Inflammatory macrophage treated with lipopolysaccharide for 4 hours (primary cell): ENCODE data around the gene IL1RAPL2.

Experiments used
- DNase-seq: peaks from one replicate; pipeline ENCODE4 v3.0.0-alpha.2; 2020

Gene IL1RAPL2

GRCh38 chrX:105277132-105277531 lies 711.1 kb downstream of the IL1RAPL2 start:
- DNase-seq, result no peak

DNA sequence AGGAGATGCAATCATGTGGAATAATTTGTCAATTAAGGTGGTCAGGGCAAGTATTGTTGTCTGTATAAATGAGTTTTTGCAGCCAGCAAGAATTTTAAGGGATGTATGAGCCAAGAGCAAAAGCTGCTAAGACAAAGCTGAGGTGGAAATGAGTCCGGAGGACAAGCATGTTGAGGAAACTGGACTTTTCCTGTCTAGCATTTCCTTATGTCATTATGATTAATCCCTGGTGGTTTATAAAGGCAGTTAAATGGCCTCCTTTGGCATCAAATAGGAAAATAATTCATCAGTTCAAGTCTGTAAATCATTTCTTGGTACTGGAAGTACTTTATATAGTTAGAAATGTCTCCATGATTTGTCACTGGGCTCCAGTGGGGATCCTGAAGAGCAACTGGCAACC lies 716.1 kb downstream of the IL1RAPL2 start:
- no peak for DNase-seq

- no peak for DNase-seq
These were observed 731.0 kb downstream of the IL1RAPL2 start for GRCh38 chrX:105297041-105297440.

DNA sequence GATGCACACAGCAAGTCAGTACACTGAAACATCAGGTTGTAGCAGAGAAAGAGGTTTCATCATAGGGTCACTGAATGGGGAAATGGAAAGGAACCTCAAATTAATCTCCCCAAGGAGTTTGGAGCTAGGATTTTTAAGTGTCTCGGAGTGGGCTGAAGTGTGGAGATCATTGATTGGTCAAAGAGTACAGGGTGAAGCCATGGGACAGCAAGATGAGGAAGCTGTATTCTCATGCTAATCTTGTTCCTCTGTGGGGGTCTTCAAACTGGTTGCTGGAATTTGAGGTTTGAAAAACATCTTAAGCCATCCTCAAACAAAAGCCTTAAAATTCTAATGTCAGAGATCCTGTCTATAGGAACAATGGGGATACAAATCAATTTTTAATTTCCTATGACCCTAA lies 733.3 kb downstream of the IL1RAPL2 start:
- DNase-seq, result no peak

- DNase-seq, result no peak
These were observed 736.2 kb downstream of the IL1RAPL2 start for GRCh38 chrX:105302246-105302645.

DNA sequence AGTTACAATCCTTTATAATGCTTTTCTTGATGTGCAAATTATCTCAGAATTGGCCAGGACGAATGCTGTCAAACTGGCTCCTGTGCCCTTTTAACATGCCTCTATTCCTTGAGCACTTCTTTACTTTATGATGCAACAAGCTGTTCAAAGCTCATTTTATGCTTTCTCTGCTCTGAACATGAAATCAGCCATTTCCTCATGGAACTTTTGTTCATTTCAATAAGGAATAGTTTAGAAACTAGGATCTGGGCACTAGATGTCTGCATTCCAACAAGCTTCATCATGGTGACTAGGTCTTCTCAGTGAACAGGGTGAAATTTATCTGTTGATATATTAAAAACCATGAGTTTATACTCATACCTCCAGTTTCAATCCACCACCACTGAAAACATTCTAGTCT lies 741.8 kb downstream of the IL1RAPL2 start:
- no peak for DNase-seq

- DNase-seq, result no peak
These were observed 747.6 kb downstream of the IL1RAPL2 start for GRCh38 chrX:105313596-105313995.

- DNase-seq, result no peak
These were observed 748.5 kb downstream of the IL1RAPL2 start for GRCh38 chrX:105314458-105314857.

GRCh38 chrX:105315248-105315647 lies 749.2 kb downstream of the IL1RAPL2 start:
- no peak for DNase-seq

GRCh38 chrX:105317117-105317516 lies 751.1 kb downstream of the IL1RAPL2 start:
- DNase-seq, result no peak

- DNase-seq, result no peak
These were observed 757.9 kb downstream of the IL1RAPL2 start for GRCh38 chrX:105323928-105324327.

DNA sequence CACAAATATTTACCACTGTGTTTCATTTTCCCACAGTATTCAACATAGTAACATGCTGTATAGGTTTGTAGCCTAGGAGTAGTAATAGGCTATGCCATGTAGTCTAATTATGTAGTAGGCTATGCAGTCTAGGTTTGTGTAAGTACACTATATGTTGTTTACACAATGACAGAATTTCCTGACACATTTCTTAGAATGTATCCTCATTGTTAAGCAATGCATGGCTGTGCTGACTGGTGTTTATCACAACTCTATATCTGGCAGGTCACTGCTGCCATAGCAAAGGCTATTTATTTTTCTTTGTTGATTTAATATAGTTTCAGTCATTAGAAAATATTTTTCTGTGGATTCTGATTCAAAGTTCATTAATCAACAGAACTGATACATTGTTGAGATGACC lies 762.8 kb downstream of the IL1RAPL2 start:
- DNase-seq, result no peak

DNA sequence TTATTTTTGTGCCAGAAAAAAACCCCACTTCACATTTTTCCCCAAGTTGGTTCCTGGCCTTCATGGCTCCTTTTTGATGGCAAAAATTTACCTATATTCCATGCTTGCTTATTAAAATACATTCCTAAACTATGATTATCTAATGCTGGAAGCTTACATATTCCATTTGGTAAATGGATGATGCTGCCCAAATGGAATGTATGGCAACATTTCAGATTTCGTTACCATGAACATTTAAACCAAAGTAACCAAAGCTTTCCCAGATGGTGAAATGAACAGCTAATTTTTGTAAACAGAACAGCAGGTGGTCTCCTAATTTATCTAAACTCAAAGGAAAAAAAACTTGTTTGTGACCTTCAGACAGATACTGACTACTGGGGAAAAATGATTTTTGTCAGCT lies 765.2 kb downstream of the IL1RAPL2 start:
- no peak for DNase-seq

- DNase-seq, result no peak
These were observed 781.4 kb downstream of the IL1RAPL2 start for GRCh38 chrX:105347373-105347772.

- DNase-seq, result no peak
These were observed 783.5 kb downstream of the IL1RAPL2 start for GRCh38 chrX:105349476-105349875.

GRCh38 chrX:105375816-105376215 lies 809.8 kb downstream of the IL1RAPL2 start:
- DNase-seq, result no peak

GRCh38 chrX:105424729-105425128 lies 858.7 kb downstream of the IL1RAPL2 start:
- no peak for DNase-seq

GRCh38 chrX:105451401-105451800 lies 885.4 kb downstream of the IL1RAPL2 start:
- no peak for DNase-seq

- no peak for DNase-seq
These were observed 892.8 kb downstream of the IL1RAPL2 start for GRCh38 chrX:105458846-105459245.

DNA sequence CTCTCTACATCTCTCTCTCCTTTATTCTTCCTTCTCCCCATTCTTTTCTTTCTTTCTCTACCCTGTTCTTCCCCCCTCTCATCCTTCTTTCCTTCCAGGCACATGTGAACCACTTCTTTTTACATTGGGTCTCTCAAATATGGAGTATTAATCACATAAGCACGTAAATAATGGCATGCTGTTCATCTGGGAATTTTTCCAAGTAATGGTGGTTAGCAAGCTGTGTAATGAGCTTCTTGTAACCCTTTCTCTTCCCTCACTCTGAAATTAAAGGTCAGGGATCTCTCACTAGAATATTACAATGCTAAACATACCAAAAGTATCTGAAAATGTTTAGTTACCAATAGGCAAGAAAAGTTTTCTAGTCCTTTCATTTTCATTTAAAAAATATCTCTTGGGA lies 894.4 kb downstream of the IL1RAPL2 start:
- no peak for DNase-seq

- DNase-seq, result no peak
These were observed 895.0 kb downstream of the IL1RAPL2 start for GRCh38 chrX:105461016-105461415.

GRCh38 chrX:105462186-105462585 lies 896.2 kb downstream of the IL1RAPL2 start:
- no peak for DNase-seq

DNA sequence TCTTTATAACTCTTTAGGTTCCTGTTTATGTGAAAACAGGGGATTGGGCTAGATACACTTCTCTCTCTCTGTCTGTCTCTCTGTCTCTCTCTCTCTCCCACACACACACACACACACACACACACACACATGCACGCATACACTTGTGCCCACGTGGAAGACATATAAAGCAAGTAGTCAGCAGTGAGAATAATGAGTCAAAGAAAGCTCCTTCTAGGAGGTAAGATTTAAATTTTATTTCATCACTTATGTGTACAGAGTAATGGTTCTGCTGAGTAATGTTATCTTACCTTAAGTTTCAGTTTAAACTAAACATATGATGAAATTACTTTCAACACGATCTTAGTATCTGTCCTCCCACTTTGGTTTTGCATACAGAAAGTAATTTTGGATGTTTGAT lies 897.5 kb downstream of the IL1RAPL2 start:
- DNase-seq, result no peak

- DNase-seq, result no peak
These were observed 898.6 kb downstream of the IL1RAPL2 start for GRCh38 chrX:105464618-105465017.

GRCh38 chrX:105468741-105469140 lies 902.7 kb downstream of the IL1RAPL2 start:
- no peak for DNase-seq

GRCh38 chrX:105471597-105471996 lies 905.6 kb downstream of the IL1RAPL2 start:
- DNase-seq, result no peak
